ENCODE data around the gene CTNNBL1.
A peak's percentile ranks its signal among the peaks of the same experiment; 100 is the strongest.
"Not testable (repeated sequence)": the region's sequence is repeated elsewhere in the genome, so short reads cannot be mapped to it uniquely, and the experiment has no call there.

CTNNBL1 gene

GRCh38 chr20:37680420-37680819, 13.4 kb upstream of the CTNNBL1 start:
- no peak for DNase-seq

DNA sequence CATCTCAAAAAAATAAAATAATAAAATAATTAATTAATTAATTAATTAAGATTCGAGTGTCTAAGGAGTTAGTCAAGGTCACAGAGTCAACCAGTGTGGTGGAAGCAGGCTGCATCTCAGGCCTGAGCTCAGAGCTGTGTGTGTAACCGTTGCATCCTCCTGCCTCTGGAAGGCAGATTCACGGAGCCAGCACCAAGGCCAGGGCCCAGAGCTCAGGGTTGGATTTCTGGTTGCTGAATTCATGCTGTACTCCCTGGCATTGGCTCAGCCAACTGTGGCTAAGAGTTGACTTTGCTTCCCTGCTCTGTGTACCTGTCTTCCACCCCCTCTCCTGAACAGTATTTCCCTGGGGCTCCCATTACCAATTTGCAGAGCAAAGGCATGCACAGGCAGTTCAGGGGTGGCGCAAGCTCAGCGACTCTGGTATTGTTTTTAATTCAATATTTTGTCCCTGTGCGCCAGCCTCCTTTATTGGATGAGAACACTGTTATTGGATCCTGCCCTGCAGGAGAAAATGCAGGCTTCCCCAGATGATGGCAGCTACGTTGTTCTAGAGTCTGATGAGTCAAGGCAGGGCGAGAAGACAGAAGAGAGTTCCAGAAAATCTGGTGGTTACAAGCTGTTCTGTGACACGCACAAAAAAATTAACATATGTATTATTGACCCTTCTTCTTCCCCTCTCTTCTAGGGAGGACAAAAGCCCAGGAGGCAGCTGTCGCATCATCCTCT, 12.3 kb upstream of the CTNNBL1 start:
- no peak for DNase-seq

DNA sequence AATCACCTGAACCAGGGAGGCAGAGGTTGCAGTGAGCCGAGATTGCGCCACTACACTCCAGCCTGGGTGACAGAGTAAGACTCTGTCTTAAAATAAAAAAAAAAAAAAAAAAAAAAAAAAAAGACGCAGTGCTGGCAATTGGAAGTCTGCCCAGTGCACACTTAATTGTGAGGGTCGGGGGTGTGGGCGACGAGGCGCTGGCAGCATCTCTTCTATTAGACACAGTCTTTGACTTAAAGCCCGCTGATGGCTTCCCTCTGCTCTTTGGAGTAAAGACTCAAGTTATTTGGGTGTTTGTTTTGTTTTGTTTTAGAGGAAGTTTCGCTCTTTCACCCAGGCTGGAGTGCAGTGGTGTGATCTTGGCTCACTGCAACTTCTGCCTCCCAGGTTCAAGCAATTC, 10.7 kb upstream of the CTNNBL1 start:
- not testable (repeated sequence) for DNase-seq

DNA sequence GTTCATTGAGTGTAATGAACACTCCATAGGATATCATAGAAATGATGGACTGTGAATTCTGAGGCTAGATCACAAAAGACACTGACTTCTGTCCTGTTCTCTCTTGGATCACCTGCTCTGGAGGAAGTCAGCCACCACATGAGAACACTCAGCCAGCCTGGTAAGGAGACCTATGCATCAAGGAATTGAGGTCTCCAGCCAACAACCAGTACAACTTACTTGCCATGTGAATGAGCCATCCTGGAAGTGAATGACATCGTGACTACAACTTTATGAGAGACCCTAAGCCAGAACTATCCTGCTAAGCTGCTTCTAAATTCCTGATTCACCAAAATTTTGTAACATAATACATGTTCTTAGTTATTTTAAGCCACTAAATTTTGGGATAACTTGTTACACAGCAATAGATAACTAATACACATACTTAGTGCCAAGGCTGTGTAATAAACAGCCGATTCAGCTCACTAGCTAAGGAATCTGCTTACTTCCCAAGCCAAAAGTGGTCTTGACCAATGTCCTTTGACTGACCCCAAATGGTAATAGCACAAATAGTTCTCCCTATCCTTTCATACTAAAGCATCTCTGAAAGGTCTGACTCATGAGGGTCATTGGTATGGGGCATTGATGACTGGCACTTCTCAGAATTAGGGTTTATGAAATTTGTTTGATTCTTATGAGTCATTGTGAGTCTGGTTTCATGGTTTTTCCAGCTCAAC, 6.9 kb upstream of the CTNNBL1 start:
- peak; percentile 20 for DNase-seq

GRCh38 chr20:37687478-37687805, 6.4 kb upstream of the CTNNBL1 start:
- DNase-seq, result no peak

DNA sequence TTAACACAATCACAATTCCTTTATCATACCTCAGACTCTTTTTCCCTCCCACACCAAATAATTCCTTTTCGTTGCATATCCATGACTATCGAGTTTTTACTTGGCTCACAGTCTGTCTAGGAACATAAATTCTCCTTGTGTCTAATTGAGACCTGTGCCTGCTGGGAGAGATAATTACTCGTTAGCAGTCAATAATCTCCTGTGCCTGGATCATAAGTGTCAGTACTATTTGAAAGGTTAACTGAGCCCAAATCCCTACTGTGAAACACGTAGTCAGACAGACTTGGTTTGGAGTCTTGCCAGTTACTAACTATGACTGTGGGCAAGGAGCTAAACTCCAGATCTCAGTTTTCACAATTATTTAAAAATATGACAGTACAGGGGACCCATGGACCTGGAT, 5.7 kb upstream of the CTNNBL1 start:
- DNase-seq, result no peak

DNA sequence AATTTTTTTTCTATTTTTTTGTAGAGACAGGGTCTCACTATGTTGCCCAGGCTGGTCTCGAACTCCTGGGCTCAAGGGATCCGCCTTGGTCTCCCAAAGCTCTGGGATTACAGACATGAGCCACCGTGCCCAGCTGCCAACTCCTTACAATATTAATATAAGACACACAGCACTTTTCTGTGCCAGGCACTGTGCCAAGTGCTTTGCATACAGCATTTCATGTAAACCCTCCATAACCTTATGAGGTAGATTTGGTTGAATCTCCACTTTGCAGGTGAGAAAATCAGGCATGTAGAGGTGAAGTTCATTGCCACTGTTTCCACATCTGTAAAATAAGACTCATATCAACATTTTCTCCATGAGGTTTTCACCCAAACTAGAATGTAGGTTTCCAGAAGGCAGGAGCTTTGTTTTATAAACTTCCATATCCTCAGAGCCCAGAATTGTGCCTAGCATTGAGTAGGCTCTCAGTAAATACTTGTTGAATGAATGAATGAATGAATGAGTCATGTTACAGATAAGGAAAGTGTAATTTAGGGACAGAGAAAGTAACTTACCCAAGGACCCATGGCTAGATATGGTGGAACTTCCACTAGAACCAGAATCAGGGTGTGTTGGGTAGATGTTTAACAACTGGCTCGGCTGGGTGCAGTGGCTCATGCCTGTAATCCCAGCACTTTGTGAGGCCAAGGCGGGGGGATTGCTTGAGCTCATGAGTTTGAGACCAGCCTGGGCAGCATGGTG, 3.0 kb upstream of the CTNNBL1 start:
- no peak for DNase-seq

- no peak for DNase-seq
Measured at GRCh38 chr20:37692459-37693166, 1.2 kb upstream of the CTNNBL1 start.

GRCh38 chr20:37693242-37693634, 592 bp upstream of the CTNNBL1 start:
- no peak for DNase-seq

GRCh38 chr20:37695684-37696342, 2.0 kb downstream of the CTNNBL1 start:
- no peak for DNase-seq

DNA sequence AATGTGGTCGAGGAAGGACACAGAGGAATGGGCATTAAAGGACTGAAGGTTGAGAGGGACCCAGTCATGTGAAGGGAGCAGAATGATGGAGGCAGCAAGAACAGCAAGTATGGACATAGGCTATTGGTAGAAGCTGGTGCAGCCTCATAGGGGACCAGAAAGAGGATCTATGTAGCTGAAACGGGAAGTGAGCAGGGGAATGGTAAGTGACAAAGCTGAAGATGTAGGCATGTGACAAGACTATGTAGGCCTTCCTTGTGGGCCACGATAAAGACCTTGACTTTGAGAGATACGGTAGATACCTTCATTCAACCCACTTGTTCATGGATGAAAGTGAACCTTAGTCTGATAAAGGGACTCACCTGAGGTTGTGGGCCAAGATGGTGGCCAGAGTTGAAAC, 3.5 kb downstream of the CTNNBL1 start:
- DNase-seq, result no peak

GRCh38 chr20:37699202-37699601, 5.4 kb downstream of the CTNNBL1 start:
- no peak for DNase-seq

DNA sequence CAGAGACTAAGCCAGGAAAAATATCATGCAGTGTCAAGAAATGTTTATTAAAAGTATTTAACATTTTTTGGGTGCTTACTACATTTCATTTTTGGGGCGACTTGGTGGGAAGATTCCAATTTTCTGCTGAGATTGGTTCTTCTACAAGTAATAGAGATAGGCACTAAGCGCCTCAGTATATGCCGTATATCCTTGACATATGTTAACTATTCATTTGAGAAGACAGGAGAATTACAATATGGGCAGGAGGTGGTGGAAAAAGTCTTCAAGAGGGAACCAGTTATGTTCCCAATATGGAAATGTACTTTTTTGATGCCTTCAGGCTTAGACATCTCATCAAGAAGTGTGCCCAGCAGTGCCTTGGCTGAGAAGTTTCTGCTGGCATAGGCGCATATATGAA, 6.5 kb downstream of the CTNNBL1 start:
- DNase-seq, result no peak

DNA sequence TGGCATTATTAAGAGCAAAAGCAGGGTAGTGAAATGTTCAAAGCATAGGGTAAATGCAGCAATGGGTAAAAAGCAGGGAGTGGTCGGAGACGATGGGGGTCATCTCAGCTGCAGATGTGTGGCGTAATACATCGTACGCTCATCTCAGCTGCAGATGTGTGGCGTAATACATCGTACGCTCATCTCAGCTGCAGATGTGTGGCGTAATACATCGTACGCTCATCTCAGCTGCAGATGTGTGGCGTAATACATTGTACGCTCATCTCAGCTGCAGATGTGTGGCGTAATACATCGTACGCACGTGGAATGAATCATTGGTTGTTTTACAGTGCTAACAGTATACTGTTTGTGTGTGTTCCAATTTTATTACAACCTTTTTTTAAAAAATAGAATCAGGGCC, 7.8 kb downstream of the CTNNBL1 start:
- DNase-seq, result peak; percentile 25

GRCh38 chr20:37702403-37703034, 8.7 kb downstream of the CTNNBL1 start:
- DNase-seq, result no peak

- DNase-seq, result peak; percentile 44
Measured at GRCh38 chr20:37703035-37703845, 9.4 kb downstream of the CTNNBL1 start.

GRCh38 chr20:37704955-37705354, 11.1 kb downstream of the CTNNBL1 start:
- DNase-seq, result no peak

DNA sequence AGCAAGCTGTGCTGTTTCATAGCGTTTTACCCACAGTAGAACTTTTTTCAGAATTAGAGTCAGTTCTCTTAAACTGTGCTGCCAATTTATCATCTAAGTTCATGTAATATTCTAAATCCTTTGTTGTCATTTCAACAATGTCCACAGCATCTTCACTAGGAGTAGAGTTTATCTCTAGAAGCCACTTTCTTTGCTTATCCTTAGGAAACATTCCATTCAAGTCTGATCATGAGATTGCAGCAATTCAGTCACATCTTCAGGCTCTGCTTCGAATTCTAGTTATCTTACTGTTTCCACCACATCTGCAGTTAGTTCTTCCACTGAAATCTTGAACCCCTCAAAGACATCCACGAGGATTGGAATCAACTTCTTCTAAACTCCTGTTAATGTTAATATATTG, 12.5 kb downstream of the CTNNBL1 start:
- DNase-seq, result no peak

DNA sequence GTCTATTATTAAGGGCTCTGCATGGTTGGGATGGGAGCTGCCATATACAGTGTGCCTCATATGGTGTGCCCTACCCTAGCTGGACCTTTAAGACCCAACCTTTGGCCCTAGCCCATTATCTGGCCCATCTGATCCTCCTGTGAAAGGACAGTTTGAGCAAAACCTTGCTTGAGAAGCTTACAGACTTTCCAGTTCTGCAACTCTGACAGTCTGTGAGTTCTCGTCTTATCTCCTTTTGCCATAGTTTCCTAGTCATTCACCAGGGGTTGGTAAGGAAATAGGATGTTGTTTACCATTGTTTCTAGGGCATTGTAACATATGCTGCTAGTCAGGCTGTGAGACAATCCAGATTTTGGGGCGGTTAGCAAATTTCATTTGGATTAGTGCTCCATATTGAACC, 17.2 kb downstream of the CTNNBL1 start:
- no peak for DNase-seq

DNA sequence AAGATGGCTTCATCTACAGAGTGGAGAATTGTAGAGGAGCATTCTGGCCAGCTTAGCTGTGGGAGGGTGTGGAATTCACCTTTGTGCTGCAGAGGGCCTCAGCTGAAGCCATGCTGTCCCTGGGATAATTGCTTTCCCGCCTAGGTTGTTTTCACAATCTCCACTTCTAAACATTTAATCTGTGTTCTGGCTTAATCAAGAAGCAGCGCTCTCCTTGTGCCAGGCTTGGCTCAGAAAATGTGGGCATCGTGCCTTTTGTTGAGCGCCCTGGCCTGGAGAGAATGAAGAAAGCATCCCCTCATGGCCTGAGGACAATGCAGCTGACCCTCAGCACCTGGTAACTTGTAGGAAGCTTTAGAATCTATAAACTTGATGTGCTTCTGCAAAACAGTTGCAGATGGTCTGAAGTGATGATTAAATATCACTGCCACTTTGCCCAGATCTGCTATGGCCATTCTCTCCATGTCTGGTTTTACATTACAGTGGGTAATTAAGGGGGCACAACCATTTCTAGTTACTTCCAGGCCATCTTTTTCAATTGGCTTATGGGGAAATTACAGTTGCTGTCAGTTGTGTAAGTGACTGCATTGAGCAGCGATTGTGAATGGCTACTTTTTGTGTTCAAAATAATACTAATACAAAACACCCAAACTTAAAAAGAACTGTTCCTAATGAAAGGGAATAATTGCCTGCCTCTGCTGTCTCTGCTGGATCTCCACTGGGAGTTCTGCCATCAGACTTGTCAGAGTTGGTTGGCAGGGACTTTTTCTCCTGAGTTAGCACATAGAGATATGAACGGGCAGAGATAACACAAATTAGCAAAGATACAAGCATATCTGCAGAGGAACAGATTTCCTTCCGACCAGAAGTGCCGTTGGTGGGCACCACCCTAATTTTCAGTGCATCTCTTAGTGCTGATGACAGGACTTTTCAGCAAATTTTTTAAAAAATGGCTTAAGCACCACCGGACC, 18.4 kb downstream of the CTNNBL1 start:
- no peak for DNase-seq
